Testis (tissue), 2 donors: ENCODE measurements around the gene GDPD3.

Experiments used
- POLR2A ChIP-seq: fragments of 450-650 bp; IDR thresholded peaks from one replicate; pipeline ENCODE4 v1.6.1; 2017; ENCODE audit warnings: antibody characterized with exemption, mild to moderate bottlenecking, moderate library complexity
- TF ChIP-seq, protein P1 (sequence below), 3 experiments: fragments of 450-650 bp in 2 of 3; fragments of 200-600 bp in 1 of 3; sonication (generic) in 1 of 3; IDR thresholded peaks; one replicate each; pipeline ENCODE4 v1.5.1; 2016 to 2019; ENCODE audit warnings: antibody characterized with exemption in 3 of 3, mild to moderate bottlenecking in 2 of 3, moderate library complexity in 1 of 3

DNA sequence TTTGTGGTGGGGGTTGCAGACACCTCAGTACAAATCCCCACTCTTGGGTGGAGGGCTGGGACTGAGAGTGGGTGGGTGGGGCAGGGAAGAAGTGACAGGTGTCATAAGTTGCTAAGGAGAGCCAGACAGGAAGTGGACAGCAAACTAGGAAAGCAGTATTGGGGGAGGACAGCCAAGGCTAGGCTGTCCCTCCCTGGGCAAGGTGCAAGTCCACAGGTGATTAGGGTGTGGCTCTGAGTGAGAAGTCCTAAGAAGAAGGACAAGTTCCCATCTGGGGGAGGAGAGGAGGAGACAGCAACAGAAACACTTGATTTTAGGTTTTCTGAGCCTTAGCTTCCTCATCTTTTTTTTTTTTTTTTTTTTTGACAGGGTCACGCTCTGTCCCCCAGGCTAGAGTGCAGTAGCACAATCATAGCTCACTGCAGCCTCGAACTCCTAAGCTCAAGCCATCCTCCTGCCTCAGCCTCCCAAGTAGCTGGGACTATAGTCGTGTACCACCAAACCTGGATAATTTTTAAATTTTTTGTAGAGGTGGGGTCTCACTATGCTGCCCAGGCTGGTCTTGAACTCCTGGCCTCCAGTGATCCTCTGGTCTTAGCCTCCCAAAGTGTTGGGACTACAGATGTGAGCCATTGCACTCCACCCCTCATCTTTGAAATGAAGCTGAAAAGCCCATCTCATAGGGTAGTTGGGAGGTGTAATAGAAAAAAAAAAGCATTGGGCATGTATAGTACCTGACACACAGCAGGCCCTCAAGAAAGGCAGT lies 7.2 kb upstream of the GDPD3 start:
- TF ChIP-seq, protein P1, sequence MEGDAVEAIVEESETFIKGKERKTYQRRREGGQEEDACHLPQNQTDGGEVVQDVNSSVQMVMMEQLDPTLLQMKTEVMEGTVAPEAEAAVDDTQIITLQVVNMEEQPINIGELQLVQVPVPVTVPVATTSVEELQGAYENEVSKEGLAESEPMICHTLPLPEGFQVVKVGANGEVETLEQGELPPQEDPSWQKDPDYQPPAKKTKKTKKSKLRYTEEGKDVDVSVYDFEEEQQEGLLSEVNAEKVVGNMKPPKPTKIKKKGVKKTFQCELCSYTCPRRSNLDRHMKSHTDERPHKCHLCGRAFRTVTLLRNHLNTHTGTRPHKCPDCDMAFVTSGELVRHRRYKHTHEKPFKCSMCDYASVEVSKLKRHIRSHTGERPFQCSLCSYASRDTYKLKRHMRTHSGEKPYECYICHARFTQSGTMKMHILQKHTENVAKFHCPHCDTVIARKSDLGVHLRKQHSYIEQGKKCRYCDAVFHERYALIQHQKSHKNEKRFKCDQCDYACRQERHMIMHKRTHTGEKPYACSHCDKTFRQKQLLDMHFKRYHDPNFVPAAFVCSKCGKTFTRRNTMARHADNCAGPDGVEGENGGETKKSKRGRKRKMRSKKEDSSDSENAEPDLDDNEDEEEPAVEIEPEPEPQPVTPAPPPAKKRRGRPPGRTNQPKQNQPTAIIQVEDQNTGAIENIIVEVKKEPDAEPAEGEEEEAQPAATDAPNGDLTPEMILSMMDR (IDR thresholded peaks at IDR 0.05), result no peak
- no peak for TF ChIP-seq POLR2A
